RWPE2 (cell line): ENCODE results near the gene AASDHPPT.
A peak's percentile ranks its signal among the peaks of the same experiment; 100 is the strongest.

Source experiments
- ATAC-seq: fragments of 200-7000 bp; cut with Tn5 transposase; 3 replicates; pipeline ENCODE4 v1.9.1; 2021; ENCODE audit warnings: low read depth
- DNase-seq: peaks from one replicate; pipeline ENCODE4 v3.0.0-alpha.2; 2020; ENCODE audit warnings: low spot score
- H3K27ac ChIP-seq: fragments of 450-650 bp; 2 replicates; pipeline ENCODE4 v1.5.1; 2017; ENCODE audit warnings: mild to moderate bottlenecking; ENCODE audit not compliant: poor library complexity, severe bottlenecking
- H3K27me3 ChIP-seq: fragments of 250-450 bp; sonication (Bioruptor Pico); 2 replicates; pipeline ENCODE4 v1.5.1; 2021; ENCODE audit warnings: mild to moderate bottlenecking, moderate library complexity; ENCODE audit not compliant: insufficient read depth, poor library complexity, severe bottlenecking
- H3K36me3 ChIP-seq: fragments of 250-450 bp; sonication (Bioruptor Pico); 2 replicates; pipeline ENCODE4 v1.5.1; 2020; ENCODE audit warnings: low read depth, mild to moderate bottlenecking, moderate library complexity
- H3K4me1 ChIP-seq: fragments of 250-450 bp; sonication (Bioruptor Pico); 2 replicates; pipeline ENCODE4 v1.5.1; 2021; ENCODE audit warnings: mild to moderate bottlenecking, moderate library complexity; ENCODE audit not compliant: insufficient read depth, poor library complexity, severe bottlenecking
- H3K4me3 ChIP-seq: fragments of 250-450 bp; sonication (Bioruptor Pico); 2 replicates; pipeline ENCODE4 v1.5.1; 2021; ENCODE audit warnings: mild to moderate bottlenecking, moderate library complexity; ENCODE audit not compliant: severe bottlenecking
- H3K9me3 ChIP-seq: fragments of 250-450 bp; sonication (Bioruptor Pico); 2 replicates; pipeline ENCODE4 v1.5.1; 2021; ENCODE audit warnings: mild to moderate bottlenecking, moderate library complexity; ENCODE audit not compliant: severe bottlenecking
- TF ChIP-seq, protein P1 (sequence below): fragments of 450-650 bp; IDR thresholded peaks from one replicate; pipeline ENCODE4 v1.5.1; 2017; ENCODE audit warnings: mild to moderate bottlenecking, moderate library complexity; ENCODE audit not compliant: poor library complexity, severe bottlenecking

Gene AASDHPPT

DNA sequence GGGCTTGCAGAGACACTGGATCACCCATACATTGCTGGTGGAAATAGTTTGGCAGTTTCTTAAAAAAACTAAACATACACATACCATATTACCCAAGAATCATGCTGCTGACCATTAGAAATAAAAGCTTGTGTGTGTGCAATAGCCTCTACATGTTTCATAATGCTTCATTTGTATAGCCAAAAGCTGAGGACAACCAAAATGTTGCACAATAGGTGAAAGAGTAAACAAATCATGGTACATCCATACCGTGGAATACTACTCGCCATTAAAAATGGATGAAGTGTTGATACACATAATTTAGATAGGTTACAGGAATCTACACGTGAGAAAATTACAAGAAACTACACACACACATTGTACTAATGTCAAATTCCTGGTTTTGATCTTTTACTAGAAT lies 6.9 kb upstream of the AASDHPPT start:
- H3K36me3 ChIP-seq, result no peaks in the 10 kb centered on the region
- no peak for ATAC-seq
- TF ChIP-seq, protein P1, sequence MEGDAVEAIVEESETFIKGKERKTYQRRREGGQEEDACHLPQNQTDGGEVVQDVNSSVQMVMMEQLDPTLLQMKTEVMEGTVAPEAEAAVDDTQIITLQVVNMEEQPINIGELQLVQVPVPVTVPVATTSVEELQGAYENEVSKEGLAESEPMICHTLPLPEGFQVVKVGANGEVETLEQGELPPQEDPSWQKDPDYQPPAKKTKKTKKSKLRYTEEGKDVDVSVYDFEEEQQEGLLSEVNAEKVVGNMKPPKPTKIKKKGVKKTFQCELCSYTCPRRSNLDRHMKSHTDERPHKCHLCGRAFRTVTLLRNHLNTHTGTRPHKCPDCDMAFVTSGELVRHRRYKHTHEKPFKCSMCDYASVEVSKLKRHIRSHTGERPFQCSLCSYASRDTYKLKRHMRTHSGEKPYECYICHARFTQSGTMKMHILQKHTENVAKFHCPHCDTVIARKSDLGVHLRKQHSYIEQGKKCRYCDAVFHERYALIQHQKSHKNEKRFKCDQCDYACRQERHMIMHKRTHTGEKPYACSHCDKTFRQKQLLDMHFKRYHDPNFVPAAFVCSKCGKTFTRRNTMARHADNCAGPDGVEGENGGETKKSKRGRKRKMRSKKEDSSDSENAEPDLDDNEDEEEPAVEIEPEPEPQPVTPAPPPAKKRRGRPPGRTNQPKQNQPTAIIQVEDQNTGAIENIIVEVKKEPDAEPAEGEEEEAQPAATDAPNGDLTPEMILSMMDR, result no peak
- H3K4me3 ChIP-seq, result no peak overlapping the region
- H3K27me3 ChIP-seq, result no peaks in the 10 kb centered on the region
- no peak overlapping the region for H3K27ac ChIP-seq
- no peak for DNase-seq
- no peaks in the 10 kb centered on the region for H3K9me3 ChIP-seq
- H3K4me1 ChIP-seq, result no peaks in the 10 kb centered on the region

DNA sequence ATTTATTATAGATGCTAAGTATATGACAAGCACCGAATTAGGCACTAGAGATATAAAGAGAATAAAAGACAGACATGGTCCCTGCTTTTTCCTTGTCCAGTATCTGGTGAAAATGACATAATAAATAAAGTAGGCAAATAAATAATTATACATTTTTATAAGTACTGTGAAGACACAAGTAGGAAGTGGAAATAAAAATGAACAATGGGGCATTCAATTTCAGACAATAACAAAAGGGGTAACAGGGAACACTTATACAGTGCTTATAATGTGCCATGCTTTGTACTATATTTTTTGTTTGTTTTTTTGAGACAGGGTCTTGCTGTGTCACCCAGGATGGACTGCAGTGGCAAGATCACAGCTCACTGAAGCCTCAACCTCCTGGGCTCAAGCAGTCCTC lies 4.7 kb upstream of the AASDHPPT start:
- Histone ChIP-seq H3K4me1 (no peaks in the 10 kb centered on the region), H3K27me3 (no peaks in the 10 kb centered on the region), H3K4me3 (no peak overlapping the region), H3K9me3 (no peaks in the 10 kb centered on the region), H3K36me3 (no peaks in the 10 kb centered on the region), H3K27ac (no peak overlapping the region)
- ATAC-seq (no peak), DNase-seq (no peak)
- TF ChIP-seq, protein P1, result no peak

DNA sequence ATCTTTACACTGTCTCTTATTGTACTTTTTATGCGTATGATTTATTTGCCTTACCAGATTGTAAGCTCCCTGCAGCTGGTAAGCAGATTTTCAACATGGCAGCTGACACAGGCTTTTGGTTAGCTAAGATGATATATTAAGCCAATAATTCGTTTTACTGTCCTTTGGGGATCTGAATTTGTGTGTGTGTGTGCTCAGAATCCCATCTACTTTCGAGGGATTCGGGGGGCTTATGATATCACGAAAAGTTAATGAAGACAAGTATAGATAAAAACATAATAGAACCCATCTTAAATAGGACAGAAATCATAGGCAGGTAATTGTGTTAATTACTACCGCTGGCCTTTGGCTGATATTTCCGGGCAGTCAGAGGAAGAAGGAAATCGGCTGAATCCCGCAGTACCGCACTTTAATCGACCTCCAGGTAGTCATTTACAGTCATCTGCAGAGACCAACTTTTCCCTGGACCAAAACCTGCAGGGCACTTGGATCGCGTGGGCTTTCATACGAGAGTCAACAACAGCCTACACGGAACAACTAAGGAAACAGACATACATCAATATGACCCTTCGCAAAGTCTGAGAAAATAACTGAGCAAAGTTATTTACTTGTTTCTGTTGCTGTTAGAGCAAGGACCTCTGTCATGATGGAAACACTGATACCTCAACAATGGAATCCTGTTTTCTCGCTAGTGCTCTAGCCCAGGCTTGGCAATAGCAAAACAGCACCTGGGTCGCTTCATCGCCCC lies 1.1 kb upstream of the AASDHPPT start:
- Histone ChIP-seq H3K27me3 (no peaks in the 10 kb centered on the region), H3K4me1 (peaks cover 8% of the 10 kb centered on the region), H3K36me3 (peaks cover 22% of the 10 kb centered on the region), H3K27ac (peak overlapping the region; percentile 25), H3K9me3 (no peaks in the 10 kb centered on the region), H3K4me3 (peak overlapping the region; percentile 81)
- DNase-seq (no peak), ATAC-seq (no peak)
- TF ChIP-seq, protein P1, result no peak

DNA sequence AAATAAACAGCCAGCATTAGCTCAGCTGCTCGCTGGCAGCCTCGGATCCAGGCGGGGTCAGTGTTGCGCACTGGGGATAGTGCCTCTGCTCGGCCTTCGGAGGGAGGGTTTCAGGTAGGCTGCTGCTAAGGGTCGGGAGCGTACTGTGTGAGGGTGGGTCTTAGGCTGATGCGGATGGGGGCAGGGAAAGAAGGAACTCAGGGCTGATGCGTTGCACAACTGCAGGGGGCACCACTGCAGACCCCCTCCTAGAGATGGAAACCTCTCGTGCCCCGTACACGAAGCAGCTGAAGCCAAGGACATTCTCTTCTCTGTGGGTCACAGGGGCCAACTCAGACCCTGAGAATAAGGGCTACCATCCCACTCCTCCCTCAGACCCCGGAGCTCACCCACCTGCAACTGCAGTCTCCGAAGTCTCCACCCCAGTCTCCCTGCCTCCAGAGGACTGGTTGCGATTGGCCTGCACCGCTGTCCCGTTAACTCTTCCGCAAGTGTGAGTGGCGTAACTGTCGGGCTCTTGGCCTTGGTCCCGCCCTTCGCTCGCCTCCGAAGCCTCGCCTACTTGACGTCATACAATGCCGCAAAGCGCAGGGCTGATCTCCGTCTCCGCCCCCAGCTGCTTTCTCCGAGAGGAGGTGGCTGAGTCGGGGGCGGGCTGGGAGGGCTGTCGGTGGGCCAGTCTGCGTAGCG lies 398 bp upstream of the AASDHPPT start, which contains the start of gene KBTBD3:
Gene KBTBD3, minus strand, starts transcription at position 429 of the 690 bp plus-strand sequence. CDS start 18,250 bp downstream, outside the sequence.
- no peaks in the 10 kb centered on the region for H3K27me3 ChIP-seq
- TF ChIP-seq, protein P1, result peak; percentile 70
- no peaks in the 10 kb centered on the region for H3K9me3 ChIP-seq
- peaks cover 29% of the 10 kb centered on the region for H3K36me3 ChIP-seq
- peak; percentile 99 for DNase-seq
- peak; percentile 94 for ATAC-seq
- peak within 1 kb of the TSS; percentile 81 for H3K4me3 ChIP-seq
- peaks cover 8% of the 10 kb centered on the region for H3K4me1 ChIP-seq
- H3K27ac ChIP-seq, result peak within 1 kb of the TSS; percentile 55
